Measurements from ENCODE around the gene TEF.
"Not testable (repeated sequence)": the region's sequence is repeated elsewhere in the genome, so short reads cannot be mapped to it uniquely, and the experiment has no call there.

Gene TEF

GRCh38 chr22:41429951-41430332, 48.2 kb downstream of the TEF start:
- no peak for DNase-seq

GRCh38 chr22:41431656-41432055, 49.9 kb downstream of the TEF start:
- DNase-seq = no peak

GRCh38 chr22:41433480-41433879, 51.7 kb downstream of the TEF start:
- not testable (repeated sequence) for DNase-seq

GRCh38 chr22:41434361-41435003, 52.7 kb downstream of the TEF start:
- not testable (repeated sequence) for DNase-seq

GRCh38 chr22:41435560-41435959, 53.8 kb downstream of the TEF start:
- DNase-seq = no peak

GRCh38 chr22:41436322-41437113, 54.8 kb downstream of the TEF start:
- no peak for DNase-seq

- no peak for DNase-seq
These were observed 55.5 kb downstream of the TEF start for GRCh38 chr22:41437198-41437597.

GRCh38 chr22:41440511-41440910, 58.8 kb downstream of the TEF start:
- not testable (repeated sequence) for DNase-seq

- no peak for DNase-seq
These were observed 60.6 kb downstream of the TEF start for GRCh38 chr22:41442240-41442792.

GRCh38 chr22:41444360-41445128, 62.8 kb downstream of the TEF start:
- DNase-seq = peak; percentile 96

GRCh38 chr22:41445129-41446056, 63.7 kb downstream of the TEF start:
- DNase-seq = peak; percentile 38

- DNase-seq = peak; percentile 19
These were observed 64.3 kb downstream of the TEF start for GRCh38 chr22:41446057-41446501.

- peak; percentile 97 for DNase-seq
These were observed 65.1 kb downstream of the TEF start, which contains the start of gene TOB2 for GRCh38 chr22:41446639-41447434. TSS of gene TOB2 (minus strand) at chr22:41446801. CDS start at chr22:41437345, 9,456 bp downstream.

- DNase-seq = peak; percentile 61
These were observed 65.9 kb downstream of the TEF start for GRCh38 chr22:41447435-41448188.

GRCh38 chr22:41448189-41448808, 66.6 kb downstream of the TEF start:
- peak; percentile 98 for DNase-seq

Measured in suppressor macrophage treated with lipopolysaccharide for 4 hours (primary cell).